ENCODE measurements around the gene ENPP7. TPM values are rescaled to one million over a fixed set of nuclear protein-coding genes. Genes with fewer than 3 reads are reported as not detected.

Gene ENPP7
- total and polyA plus RNA-seq, 7 experiments from 2014 or later = 0.12 TPM; not detected in 6

DNA sequence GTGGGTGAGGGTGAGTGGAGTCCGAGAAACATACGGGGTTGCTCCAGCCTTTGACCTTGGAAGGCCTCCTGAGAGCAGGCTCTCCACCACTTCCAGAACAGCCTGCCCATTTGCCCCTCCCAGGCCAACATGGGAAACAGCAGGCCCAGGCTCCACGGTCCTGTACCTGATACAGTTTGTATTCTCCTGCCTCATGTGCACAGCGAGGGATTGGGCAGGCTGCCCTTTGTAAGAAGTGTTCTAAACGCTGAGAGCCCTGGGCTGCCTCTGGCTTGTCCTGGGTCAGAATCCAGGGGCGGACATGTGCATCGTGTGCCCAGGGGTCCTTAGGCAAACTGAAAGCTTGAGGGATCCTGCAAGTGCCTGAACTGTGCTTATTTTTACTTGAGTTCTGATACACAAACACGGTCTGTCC lies 43.8 kb downstream of the ENPP7 start:
- H3K27ac ChIP-seq (ENCODE audit: low read depth, low read length) = no peak overlapping the region
- peaks cover 7 to 10% of the 10 kb centered on the region in 2 donors for H3K4me1 ChIP-seq (ENCODE audit: control insufficient read depth in 2 of 2, insufficient read depth in 2 of 2, low read length in 2 of 2)
- peaks cover 10 to 24% of the 10 kb centered on the region in 2 donors for H3K27me3 ChIP-seq (ENCODE audit: control insufficient read depth in 2 of 2, insufficient read depth in 2 of 2, low read length in 2 of 2)
- intact Hi-C loops (cut with micrococcal nuclease) = no loop called here
- H3K9me3 Mint-ChIP-seq = peaks cover 0 to 1% (median 0%) of the 10 kb centered on the region in 11 donors
- no peak overlapping the region for H3K27ac Mint-ChIP-seq
- H3K4me3 Mint-ChIP-seq = no peak overlapping the region
- DNase-seq (no peak), ATAC-seq (no peak)
- no peaks in the 10 kb centered on the region for H3K9me3 ChIP-seq (ENCODE audit: control insufficient read depth in 2 of 3, low read length in 3 of 3)
- H3K4me3 ChIP-seq (ENCODE audit: low read length) = no peak overlapping the region
- H3K36me3 Mint-ChIP-seq = peaks cover 0 to 3% (median 0%) of the 10 kb centered on the region in 5 donors
- CTCF ChIA-PET = no interaction called here
- peaks cover 53 to 69% (median 62%) of the 10 kb centered on the region in 5 donors for H3K27me3 Mint-ChIP-seq
- POLR2A ChIA-PET = no interaction called here
- H3K36me3 ChIP-seq (ENCODE audit: control insufficient read depth in 2 of 3, insufficient read depth in 3 of 3, low read length in 3 of 3) = no peaks in the 10 kb centered on the region
- peaks cover 10 to 25% (median 18%) of the 10 kb centered on the region in 7 donors for H3K4me1 Mint-ChIP-seq

DNA sequence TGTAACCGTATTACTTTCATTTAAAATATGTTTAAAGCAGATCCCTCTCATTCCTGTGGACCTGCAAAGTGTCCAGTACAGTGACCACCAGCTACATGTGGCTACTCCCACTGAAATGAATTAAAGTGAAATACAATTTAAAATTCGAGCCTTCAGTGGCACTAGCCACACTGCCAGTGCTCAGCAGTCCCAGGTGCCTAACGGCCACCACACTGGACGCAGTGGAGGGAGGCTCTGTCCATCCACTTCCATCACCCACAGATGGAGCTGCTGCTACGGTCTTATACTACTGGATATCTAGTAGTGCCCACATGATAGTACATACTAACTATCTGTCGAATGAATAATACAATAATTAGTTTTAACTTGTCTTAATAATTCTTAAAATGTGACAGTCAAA lies 44.9 kb downstream of the ENPP7 start:
- Mint-ChIP-seq H3K27ac (no peak overlapping the region), H3K4me1 (peaks cover 10 to 30% (median 19%) of the 10 kb centered on the region in 7 donors), H3K4me3 (no peak overlapping the region), H3K27me3 (peaks cover 62 to 69% (median 64%) of the 10 kb centered on the region in 5 donors), H3K9me3 (peaks cover 0 to 1% (median 0%) of the 10 kb centered on the region in 11 donors), H3K36me3 (peaks cover 0 to 3% (median 0%) of the 10 kb centered on the region in 5 donors)
- CTCF ChIA-PET = no interaction called here
- POLR2A ChIA-PET = interaction anchor here (0.6 to 1.6 kb wide), 4 partner anchors 10 to 217 kb away, joined by 3 to 4 read pairs (median 4); no protein-coding TSS in a partner anchor
- peaks cover 11 to 26% of the 10 kb centered on the region in 2 donors for H3K27me3 ChIP-seq (ENCODE audit: control insufficient read depth in 2 of 2, insufficient read depth in 2 of 2, low read length in 2 of 2)
- ATAC-seq (no peak), DNase-seq (no peak)
- intact Hi-C loops (cut with micrococcal nuclease) = loop anchor here (2.0 to 5.0 kb wide), 2 partner anchors 29 to 37 kb away; no protein-coding TSS in a partner anchor
- H3K4me1 ChIP-seq (ENCODE audit: control insufficient read depth in 2 of 2, insufficient read depth in 2 of 2, low read length in 2 of 2) = peaks cover 7 to 10% of the 10 kb centered on the region in 2 donors
- H3K27ac ChIP-seq (ENCODE audit: low read depth, low read length) = no peak overlapping the region
- no peak overlapping the region for H3K4me3 ChIP-seq (ENCODE audit: low read length)
- H3K36me3 ChIP-seq (ENCODE audit: control insufficient read depth in 2 of 3, insufficient read depth in 3 of 3, low read length in 3 of 3) = no peaks in the 10 kb centered on the region
- no peaks in the 10 kb centered on the region for H3K9me3 ChIP-seq (ENCODE audit: control insufficient read depth in 2 of 3, low read length in 3 of 3)

DNA sequence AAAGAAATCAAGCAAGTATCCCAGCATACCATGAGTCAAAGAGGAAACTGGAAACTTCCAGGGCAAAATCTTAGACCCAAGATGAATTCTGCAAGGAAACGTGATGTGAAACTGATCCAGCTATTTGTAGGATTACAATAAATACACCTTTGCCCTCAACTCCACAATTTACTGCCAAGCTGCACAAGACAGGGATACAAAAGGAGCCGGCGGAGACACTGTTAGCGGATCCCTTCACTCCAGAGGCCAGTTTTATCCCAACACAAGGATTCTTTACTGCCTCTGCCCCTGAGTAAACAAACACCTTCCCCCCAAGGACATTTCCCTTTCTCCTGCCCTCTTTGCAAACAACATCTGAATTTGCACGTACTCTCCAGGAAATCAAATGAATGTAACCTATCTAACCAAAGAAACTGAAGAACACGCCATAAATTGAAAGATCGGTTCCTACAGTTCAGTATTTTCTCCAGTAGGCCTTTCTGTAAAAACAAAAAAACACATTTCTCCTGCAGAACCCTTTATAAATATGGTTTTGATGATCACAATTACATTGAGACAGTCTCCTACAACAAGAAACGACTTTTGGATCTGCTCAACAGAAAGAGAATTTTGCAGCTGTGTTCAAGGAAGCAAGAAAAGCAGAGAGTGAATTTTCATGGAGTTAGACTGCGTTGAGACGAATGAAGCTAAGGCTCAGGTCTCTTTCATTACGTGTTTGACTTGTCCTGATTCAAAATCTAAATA lies 45.8 kb downstream of the ENPP7 start:
- Histone ChIP-seq H3K4me1 (ENCODE audit: control insufficient read depth in 2 of 2, insufficient read depth in 2 of 2, low read length in 2 of 2) (peaks cover 7 to 10% of the 10 kb centered on the region in 2 donors), H3K36me3 (ENCODE audit: control insufficient read depth in 2 of 3, insufficient read depth in 3 of 3, low read length in 3 of 3) (no peaks in the 10 kb centered on the region), H3K27ac (ENCODE audit: low read depth, low read length) (no peak overlapping the region), H3K9me3 (ENCODE audit: control insufficient read depth in 2 of 3, low read length in 3 of 3) (no peaks in the 10 kb centered on the region), H3K4me3 (ENCODE audit: low read length) (no peak overlapping the region), H3K27me3 (ENCODE audit: control insufficient read depth in 2 of 2, insufficient read depth in 2 of 2, low read length in 2 of 2) (peaks cover 11 to 26% of the 10 kb centered on the region in 2 donors)
- H3K4me3 Mint-ChIP-seq = peak overlapping the region; percentile 38 to 76 (median 72)
- peaks cover 0 to 3% (median 0%) of the 10 kb centered on the region in 5 donors for H3K36me3 Mint-ChIP-seq
- peak overlapping the region in 2 of 9 donors; percentile 4 to 16 for H3K27ac Mint-ChIP-seq
- H3K27me3 Mint-ChIP-seq = peaks cover 69 to 76% (median 71%) of the 10 kb centered on the region in 5 donors
- no peak for ATAC-seq
- POLR2A ChIA-PET = interaction anchor here (0.6 to 1.6 kb wide), 6 partner anchors 9 to 216 kb away, joined by 3 to 7 read pairs (median 4); partner anchors contain the start of genes CBX4 and CBX8
- H3K9me3 Mint-ChIP-seq = peaks cover 0 to 1% (median 0%) of the 10 kb centered on the region in 11 donors
- H3K4me1 Mint-ChIP-seq = peaks cover 10 to 35% (median 24%) of the 10 kb centered on the region in 7 donors
- intact Hi-C loops (cut with micrococcal nuclease) = loop anchor here (1.0 to 5.0 kb wide), 3 partner anchors 21 to 36 kb away; partner anchors contain the start of gene CBX8 (in 1 of the 2)
- no peak for DNase-seq
- CTCF ChIA-PET = no interaction called here

DNA sequence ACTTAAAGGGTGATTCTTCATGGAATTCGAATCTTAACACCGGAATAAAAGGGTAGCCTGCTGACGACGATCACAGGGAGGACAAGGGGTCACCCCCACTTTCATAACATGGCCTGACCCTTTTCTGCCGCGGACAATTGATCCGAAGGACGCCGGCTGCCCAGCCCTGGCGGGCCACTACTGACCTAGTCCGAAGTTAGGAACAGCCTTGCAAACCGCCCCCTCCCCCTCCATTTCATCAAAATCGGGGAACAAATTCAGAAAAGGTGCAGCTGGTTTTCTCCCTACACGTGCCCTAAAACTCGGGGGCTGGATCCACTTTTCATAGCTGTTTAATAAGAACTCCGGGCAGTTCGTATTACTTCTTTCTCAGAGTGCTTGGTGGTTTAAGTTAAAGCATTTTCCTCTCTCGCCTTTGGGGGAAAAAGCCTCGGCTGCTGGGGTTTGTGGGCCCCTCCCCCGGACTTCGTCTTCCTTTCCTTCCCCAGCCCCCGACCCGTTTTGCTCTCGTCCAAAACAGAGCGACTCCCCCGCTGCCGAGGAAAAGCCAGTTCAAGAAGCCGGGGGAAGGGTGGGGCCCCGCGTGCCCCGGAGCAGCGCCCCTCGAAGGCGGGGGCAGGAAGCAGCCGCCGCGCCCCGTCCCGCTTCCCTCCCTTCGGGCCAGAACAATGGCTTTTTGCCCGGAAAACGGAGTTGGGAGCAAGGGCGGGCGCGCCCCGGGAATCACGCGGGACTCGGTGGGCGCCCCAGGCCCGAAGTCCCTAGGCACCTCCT lies 46.6 kb downstream of the ENPP7 start:
- ChIA-PET CTCF (no interaction called here), POLR2A (interaction anchor here (0.6 to 1.6 kb wide), 4 partner anchors 8 to 62 kb away, joined by 3 to 7 read pairs (median 4); partner anchors contain the start of genes CBX4 and CBX8)
- Mint-ChIP-seq H3K27ac (peak overlapping the region in 4 of 9 donors; percentile 4 to 67 (median 32)), H3K27me3 (peaks cover 69 to 80% (median 75%) of the 10 kb centered on the region in 5 donors), H3K9me3 (peaks cover 0 to 1% (median 0%) of the 10 kb centered on the region in 11 donors), H3K36me3 (peaks cover 0 to 3% (median 0%) of the 10 kb centered on the region in 5 donors), H3K4me3 (peak overlapping the region; percentile 63 to 81 (median 73)), H3K4me1 (peaks cover 10 to 37% (median 24%) of the 10 kb centered on the region in 7 donors)
- Histone ChIP-seq H3K27ac (ENCODE audit: low read depth, low read length) (no peak overlapping the region), H3K4me3 (ENCODE audit: low read length) (peak overlapping the region; percentile 28), H3K27me3 (ENCODE audit: control insufficient read depth in 2 of 2, insufficient read depth in 2 of 2, low read length in 2 of 2) (peaks cover 11 to 26% of the 10 kb centered on the region in 2 donors), H3K4me1 (ENCODE audit: control insufficient read depth in 2 of 2, insufficient read depth in 2 of 2, low read length in 2 of 2) (peaks cover 7 to 10% of the 10 kb centered on the region in 2 donors), H3K36me3 (ENCODE audit: control insufficient read depth in 2 of 3, insufficient read depth in 3 of 3, low read length in 3 of 3) (no peaks in the 10 kb centered on the region), H3K9me3 (ENCODE audit: control insufficient read depth in 2 of 3, low read length in 3 of 3) (no peaks in the 10 kb centered on the region)
- ATAC-seq (peak; percentile 31), DNase-seq (peak in 5 of 9 donors; percentile 17 to 56 (median 34))
- intact Hi-C loops (cut with micrococcal nuclease) = loop anchor here (1.0 to 5.0 kb wide), 3 partner anchors 20 to 35 kb away; partner anchors contain the start of gene CBX8 (in 1 of the 2)

DNA sequence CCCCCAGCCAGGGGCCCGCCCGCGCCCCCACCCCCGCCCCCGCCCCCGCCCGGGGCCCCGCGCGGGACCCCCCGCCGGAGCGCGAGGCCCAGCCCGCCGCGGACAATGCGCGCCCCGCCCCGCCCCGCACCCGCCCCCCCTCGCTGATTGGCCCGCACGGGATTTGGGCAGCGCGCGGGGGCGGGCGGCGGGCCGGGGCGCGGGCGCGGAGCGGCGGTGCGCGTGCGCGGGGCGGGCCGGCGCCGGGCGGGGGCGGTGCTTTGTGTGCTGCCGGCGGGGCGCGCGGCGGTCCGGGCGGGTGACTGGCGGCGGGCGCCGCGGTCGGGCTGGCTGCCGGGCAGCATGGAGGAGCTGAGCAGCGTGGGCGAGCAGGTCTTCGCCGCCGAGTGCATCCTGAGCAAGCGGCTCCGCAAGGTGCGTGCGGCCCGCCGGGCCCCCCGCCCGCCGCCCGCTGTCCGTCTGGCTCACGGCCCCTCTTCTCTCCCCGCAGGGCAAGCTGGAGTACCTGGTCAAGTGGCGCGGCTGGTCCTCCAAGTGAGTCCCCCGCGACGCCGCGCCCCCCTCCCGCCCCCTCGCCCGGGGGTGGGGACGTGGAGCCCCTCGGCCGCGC lies 47.3 kb downstream of the ENPP7 start, which contains the start of gene CBX2:
Gene CBX2, plus strand, starts transcription at position 255 of the 610 bp plus-strand sequence. Its CDS starts 88 bp downstream, at position 343.
- H3K27me3 Mint-ChIP-seq = peaks cover 72 to 84% (median 77%) of the 10 kb centered on the region in 5 donors
- intact Hi-C loops (cut with micrococcal nuclease) = loop anchor here (1.0 to 5.0 kb wide), 4 partner anchors 19 to 34 kb away; partner anchors contain the start of gene CBX8 (in 2 of the 2)
- no peaks in the 10 kb centered on the region for H3K36me3 ChIP-seq (ENCODE audit: control insufficient read depth in 2 of 3, insufficient read depth in 3 of 3, low read length in 3 of 3)
- peaks cover 11 to 26% of the 10 kb centered on the region in 2 donors for H3K27me3 ChIP-seq (ENCODE audit: control insufficient read depth in 2 of 2, insufficient read depth in 2 of 2, low read length in 2 of 2)
- no peak within 1 kb of the TSS for H3K27ac ChIP-seq (ENCODE audit: low read depth, low read length)
- peaks cover 0 to 1% (median 0%) of the 10 kb centered on the region in 11 donors for H3K9me3 Mint-ChIP-seq
- H3K4me1 Mint-ChIP-seq = peaks cover 10 to 37% (median 24%) of the 10 kb centered on the region in 7 donors
- DNase-seq (peak; percentile 58 to 92 (median 77)), ATAC-seq (peak; percentile 95)
- peak within 1 kb of the TSS; percentile 28 for H3K4me3 ChIP-seq (ENCODE audit: low read length)
- ChIA-PET CTCF (no interaction called here), POLR2A (interaction anchor here (0.8 to 1.0 kb wide), 3 partner anchors 18 to 62 kb away, joined by 3 to 6 read pairs (median 4); partner anchors contain the start of genes CBX4 and CBX8)
- peaks cover 7 to 10% of the 10 kb centered on the region in 2 donors for H3K4me1 ChIP-seq (ENCODE audit: control insufficient read depth in 2 of 2, insufficient read depth in 2 of 2, low read length in 2 of 2)
- H3K27ac Mint-ChIP-seq = peak within 1 kb of the TSS in 8 of 9 donors; percentile 32 to 89 (median 72)
- H3K4me3 Mint-ChIP-seq = peak within 1 kb of the TSS; percentile 80 to 92 (median 86)
- H3K9me3 ChIP-seq (ENCODE audit: control insufficient read depth in 2 of 3, low read length in 3 of 3) = no peaks in the 10 kb centered on the region
- H3K36me3 Mint-ChIP-seq = peaks cover 0 to 2% (median 0%) of the 10 kb centered on the region in 5 donors

All from naive thymus-derived CD4-positive, alpha-beta T cell (primary cell).